Suprapubic skin (tissue), 4 donors: ENCODE results near the gene SERPINA1.

Source experiments
- EP300 ChIP-seq: sonication (generic); formaldehyde crosslinking; IDR thresholded peaks from one replicate; pipeline ENCODE4 v1.6.1; 2017; ENCODE audit warnings: antibody characterized with exemption
- POLR2A ChIP-seq, 2 donors: fragments of 450-650 bp; IDR thresholded peaks; one replicate each; pipeline ENCODE4 v1.6.1; 2017; ENCODE audit warnings: antibody characterized with exemption in 2 of 2, mild to moderate bottlenecking in 2 of 2, moderate library complexity in 2 of 2
- POLR2AphosphoS5 ChIP-seq, 3 donors: sonication (generic); formaldehyde crosslinking; IDR thresholded peaks; one replicate each; pipeline ENCODE4 v1.6.1; 2017; ENCODE audit warnings: antibody characterized with exemption in 3 of 3
- TF ChIP-seq, protein P1 (sequence below), 2 donors: fragments of 200-600 bp in 1 of 2; fragments of 450-650 bp in 1 of 2; sonication (generic) in 1 of 2; IDR thresholded peaks; one replicate each; pipeline ENCODE4 v1.5.1; 2016 to 2019; ENCODE audit warnings: antibody characterized with exemption in 2 of 2, mild to moderate bottlenecking in 1 of 2, moderate library complexity in 1 of 2

- TF ChIP-seq POLR2AphosphoS5 (IDR thresholded peaks at IDR 0.05) (no peak), POLR2A (IDR thresholded peaks at IDR 0.05) (no peak), EP300 (no peak)
- TF ChIP-seq, protein P1, sequence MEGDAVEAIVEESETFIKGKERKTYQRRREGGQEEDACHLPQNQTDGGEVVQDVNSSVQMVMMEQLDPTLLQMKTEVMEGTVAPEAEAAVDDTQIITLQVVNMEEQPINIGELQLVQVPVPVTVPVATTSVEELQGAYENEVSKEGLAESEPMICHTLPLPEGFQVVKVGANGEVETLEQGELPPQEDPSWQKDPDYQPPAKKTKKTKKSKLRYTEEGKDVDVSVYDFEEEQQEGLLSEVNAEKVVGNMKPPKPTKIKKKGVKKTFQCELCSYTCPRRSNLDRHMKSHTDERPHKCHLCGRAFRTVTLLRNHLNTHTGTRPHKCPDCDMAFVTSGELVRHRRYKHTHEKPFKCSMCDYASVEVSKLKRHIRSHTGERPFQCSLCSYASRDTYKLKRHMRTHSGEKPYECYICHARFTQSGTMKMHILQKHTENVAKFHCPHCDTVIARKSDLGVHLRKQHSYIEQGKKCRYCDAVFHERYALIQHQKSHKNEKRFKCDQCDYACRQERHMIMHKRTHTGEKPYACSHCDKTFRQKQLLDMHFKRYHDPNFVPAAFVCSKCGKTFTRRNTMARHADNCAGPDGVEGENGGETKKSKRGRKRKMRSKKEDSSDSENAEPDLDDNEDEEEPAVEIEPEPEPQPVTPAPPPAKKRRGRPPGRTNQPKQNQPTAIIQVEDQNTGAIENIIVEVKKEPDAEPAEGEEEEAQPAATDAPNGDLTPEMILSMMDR (IDR thresholded peaks at IDR 0.05) = no peak
Measured at GRCh38 chr14:94364964-94365363, 23.4 kb downstream of the SERPINA1 start.
